Lower leg skin (tissue), 4 donors: ENCODE measurements around the gene CORO7. TPM values are rescaled to one million over a fixed set of nuclear protein-coding genes. Genes with fewer than 3 reads are reported as not detected.

Experiments used
- DNase-seq, 2 donors: peaks; one replicate each; pipeline ENCODE4 v3.0.0-alpha.2; 2019; ENCODE audit warnings: low spot score in 2 of 2
- H3K4me3 ChIP-seq: fragments of 200-600 bp; sonication (generic); 2 replicates; pipeline ENCODE4 v1.5.1; 2017; ENCODE audit warnings: mild to moderate bottlenecking, low read depth; ENCODE audit not compliant: poor library complexity, severe bottlenecking
- POLR2A ChIP-seq, 2 donors: fragments of 450-650 bp; IDR thresholded peaks; one replicate each; pipeline ENCODE4 v1.6.1; 2016 to 2017; ENCODE audit warnings: antibody characterized with exemption in 2 of 2, mild to moderate bottlenecking in 1 of 2, moderate library complexity in 1 of 2
- WGBS, 2 donors: methylation state at CpG; one replicate each; pipeline ENCODE4 v1.1.5; 2018; 5-methylcytosine and 5-hydroxymethylcytosine counted together
- intact Hi-C: fragments of 100-400 bp; cut with DNase I; formaldehyde crosslinking; loops from one replicate; pipeline ENCODE4 v1.15.0; 2023; ENCODE audit warnings: low total_unique reads
- total RNA-seq, 4 donors: library from RNA; depleted of rRNA; stranded (reverse); fragments of >200 nt; gene quantifications; one replicate each; pipeline ENCODE4 v1.1.0, GENCODE V29; 2016
- TF ChIP-seq, protein P1 (sequence below), 3 donors: fragments of 450-650 bp; IDR thresholded peaks; one replicate each; pipeline ENCODE4 v1.5.1; 2016; ENCODE audit warnings: antibody characterized with exemption in 3 of 3, mild to moderate bottlenecking in 3 of 3, moderate library complexity in 2 of 3

CORO7 gene
- total RNA-seq, result 10 to 100 TPM; 18.4 to 39.0 (median 22.7) TPM

DNA sequence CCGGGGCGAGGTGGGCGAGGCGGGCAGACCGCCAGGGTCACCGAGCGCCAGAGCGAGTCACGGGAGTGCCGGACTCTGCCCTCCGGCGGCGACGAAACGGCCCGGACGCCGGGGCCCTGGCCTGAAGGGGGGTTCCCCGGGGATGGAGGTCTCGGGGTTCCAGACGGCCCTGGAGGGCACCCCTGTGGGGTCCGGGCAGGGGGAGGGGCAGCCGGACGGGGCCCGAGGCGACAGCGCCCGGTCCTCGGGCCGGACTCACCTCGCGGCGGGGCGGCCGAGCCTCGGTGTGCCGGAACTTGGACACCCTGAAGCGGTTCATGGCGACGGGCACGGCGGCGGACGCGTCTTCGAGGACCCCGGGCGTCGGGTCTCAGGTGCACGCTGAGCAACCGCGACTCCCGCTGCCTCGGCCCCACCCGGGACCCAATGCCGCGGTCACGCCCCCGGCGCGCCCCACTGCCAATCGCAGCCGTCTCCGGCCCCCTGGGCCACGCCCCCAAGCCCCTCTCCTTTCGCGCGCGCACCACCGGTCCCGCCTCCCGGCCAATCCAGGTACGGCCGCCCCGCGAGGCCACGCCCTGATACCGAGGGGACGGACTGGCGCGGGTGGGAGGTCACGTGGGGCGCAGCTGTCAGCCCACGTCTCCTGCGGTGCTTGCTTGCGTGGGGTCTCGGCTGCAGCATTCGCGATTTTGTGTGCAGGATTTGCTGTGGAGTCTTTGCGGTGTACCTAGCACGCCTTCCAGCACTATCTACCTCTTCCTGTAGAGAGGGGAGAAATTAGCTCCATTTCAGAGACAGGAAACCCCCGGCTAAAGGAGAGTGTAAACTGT, at the start of gene CORO7:
TSS of gene CORO7 (minus strand) at position 397 of the 833 bp plus-strand sequence. CDS start at position 319, 78 bp downstream.
- DNase-seq, result peak; percentile 95 to 99

DNA sequence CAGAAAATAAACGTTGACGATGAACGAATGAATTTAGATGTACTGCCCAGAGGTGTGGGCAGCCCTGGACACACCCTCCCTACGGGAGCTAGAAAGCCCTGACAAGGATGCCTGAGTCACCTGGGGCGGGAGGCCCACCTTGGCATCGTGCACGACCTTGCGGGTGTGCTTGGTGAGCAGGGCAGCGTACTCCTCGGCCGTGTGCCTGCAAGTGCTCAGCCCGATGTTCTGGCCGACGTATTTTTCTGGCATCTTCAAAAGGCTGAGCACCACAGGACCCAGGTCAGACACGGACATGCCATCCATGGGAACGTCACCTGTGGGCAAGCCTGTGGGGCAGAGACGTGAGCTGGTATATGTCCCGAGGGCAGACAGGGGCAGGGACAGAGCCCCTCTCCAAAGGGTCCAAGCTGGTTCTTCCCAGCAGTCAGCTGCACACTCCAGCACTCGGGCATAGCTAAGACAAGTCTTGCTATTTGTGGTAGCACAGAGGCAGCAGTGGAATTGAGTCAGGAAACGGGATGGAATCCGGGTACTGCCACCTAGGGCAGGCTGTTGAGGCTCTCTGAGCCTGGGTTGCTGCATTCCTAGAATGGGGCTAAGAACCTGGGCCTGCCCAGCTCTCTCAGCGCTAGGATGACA, 47.2 kb upstream of the CORO7 start:
- no peak for TF ChIP-seq POLR2A (IDR thresholded peaks at IDR 0.05)
- TF ChIP-seq, protein P1, sequence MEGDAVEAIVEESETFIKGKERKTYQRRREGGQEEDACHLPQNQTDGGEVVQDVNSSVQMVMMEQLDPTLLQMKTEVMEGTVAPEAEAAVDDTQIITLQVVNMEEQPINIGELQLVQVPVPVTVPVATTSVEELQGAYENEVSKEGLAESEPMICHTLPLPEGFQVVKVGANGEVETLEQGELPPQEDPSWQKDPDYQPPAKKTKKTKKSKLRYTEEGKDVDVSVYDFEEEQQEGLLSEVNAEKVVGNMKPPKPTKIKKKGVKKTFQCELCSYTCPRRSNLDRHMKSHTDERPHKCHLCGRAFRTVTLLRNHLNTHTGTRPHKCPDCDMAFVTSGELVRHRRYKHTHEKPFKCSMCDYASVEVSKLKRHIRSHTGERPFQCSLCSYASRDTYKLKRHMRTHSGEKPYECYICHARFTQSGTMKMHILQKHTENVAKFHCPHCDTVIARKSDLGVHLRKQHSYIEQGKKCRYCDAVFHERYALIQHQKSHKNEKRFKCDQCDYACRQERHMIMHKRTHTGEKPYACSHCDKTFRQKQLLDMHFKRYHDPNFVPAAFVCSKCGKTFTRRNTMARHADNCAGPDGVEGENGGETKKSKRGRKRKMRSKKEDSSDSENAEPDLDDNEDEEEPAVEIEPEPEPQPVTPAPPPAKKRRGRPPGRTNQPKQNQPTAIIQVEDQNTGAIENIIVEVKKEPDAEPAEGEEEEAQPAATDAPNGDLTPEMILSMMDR (IDR thresholded peaks at IDR 0.05), result no peak
- WGBS, 2 donors, result 79 to 86% methylated on average over 21 of the region's 22 CpGs
- H3K4me3 ChIP-seq, result no peak overlapping the region
- intact Hi-C loops, result no loop called here
- no peak for DNase-seq

More for the DNA sequence above, at the start of gene CORO7:
- H3K4me3 ChIP-seq, result peak within 1 kb of the TSS; percentile 81
- WGBS, 2 donors, result 0 to 1% methylated on average over 12 to 50 of the region's 92 CpGs
- TF ChIP-seq, protein P1 (IDR thresholded peaks at IDR 0.05), result no peak
- TF ChIP-seq POLR2A (IDR thresholded peaks at IDR 0.05), result no peak
- intact Hi-C loops, result no loop called here

DNA sequence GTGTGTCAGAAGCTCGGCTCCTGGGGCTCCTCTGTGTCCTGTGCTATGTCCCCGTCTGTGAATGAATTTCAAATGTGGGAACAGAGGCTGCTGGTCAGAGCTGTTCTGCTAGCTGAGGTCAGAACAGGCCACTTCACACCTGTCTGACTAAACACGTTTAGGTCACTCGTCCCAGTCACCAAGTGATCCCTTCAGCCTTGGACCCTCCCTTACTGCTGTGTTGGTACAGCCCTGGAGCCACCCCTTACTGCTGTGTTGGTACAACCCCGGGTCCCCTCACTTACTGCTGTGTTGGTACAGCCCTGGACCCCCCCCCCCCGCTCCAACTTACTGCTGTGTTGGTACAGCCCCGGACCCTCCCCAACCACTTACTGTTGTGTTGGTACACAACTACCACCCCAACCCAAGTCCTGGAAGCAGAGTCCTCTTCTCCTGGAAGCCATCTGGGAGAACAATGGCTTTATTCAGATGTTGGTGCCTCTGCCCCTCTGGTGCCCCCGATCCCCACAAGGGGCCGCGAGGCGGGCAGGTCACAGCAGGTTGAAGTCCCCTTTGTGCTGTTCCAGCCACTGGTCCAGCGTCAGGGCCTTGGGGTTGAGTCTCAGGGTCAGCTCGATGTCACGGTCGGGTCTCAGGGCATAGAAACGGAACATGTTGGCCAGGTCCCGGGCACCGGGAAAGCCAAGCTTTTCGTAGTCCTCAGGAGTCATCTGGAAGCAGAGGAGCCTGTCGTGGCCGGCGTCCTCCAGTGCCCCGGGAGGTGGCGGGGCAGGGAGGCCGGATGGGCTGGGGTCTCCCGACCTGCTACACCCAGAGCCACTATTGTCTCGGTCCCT, 45.1 kb upstream of the CORO7 start:
- intact Hi-C loops, result no loop called here
- 76 to 84% methylated on average over 27 of the region's 27 CpGs for WGBS, 2 donors
- DNase-seq, result no peak
- TF ChIP-seq, protein P1 (IDR thresholded peaks at IDR 0.05), result no peak
- TF ChIP-seq POLR2A (IDR thresholded peaks at IDR 0.05), result no peak
- H3K4me3 ChIP-seq, result no peak overlapping the region

DNA sequence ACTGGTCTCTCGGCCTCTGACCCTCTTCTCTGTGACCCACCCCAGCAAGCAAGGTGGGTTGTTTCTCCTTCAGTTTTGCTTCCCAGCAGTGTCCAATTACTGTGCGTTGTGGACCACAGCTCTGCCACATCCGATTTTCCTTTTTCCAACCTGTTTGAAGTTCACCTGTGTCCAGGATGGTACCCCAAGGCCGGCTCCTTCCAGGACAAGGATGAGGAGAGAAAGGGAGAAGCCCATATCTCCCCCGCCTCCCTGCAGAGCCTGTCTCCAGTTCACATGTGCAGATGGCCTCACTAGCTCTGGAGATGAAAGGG, 44.5 kb upstream of the CORO7 start:
- intact Hi-C loops, result no loop called here
- WGBS, 2 donors, result 88 to 90% methylated on average over 5 of the region's 5 CpGs
- no peak overlapping the region for H3K4me3 ChIP-seq
- TF ChIP-seq POLR2A (IDR thresholded peaks at IDR 0.05), result no peak
- TF ChIP-seq, protein P1 (IDR thresholded peaks at IDR 0.05), result no peak
- no peak for DNase-seq

DNA sequence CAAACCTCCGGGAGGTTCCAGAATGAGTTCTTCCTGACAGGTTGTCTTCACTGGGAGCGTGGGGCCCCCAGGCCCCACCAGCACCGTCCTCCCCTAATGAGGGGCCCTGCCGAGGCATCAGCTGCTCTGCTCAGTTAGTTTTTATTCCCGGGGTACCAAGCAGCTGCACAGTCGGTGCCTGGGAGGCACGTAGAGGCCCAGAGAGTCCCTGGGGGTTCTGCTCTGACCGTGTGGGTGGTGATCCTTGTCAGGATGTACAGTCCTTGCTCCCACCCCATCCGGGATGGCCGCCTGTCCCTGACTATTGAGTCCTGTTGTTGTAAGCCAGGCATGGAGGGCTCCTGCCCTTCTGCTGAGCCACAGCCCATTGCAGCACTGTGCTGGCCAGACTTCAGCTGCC, 39.6 kb upstream of the CORO7 start:
- DNase-seq, result no peak
- TF ChIP-seq, protein P1 (IDR thresholded peaks at IDR 0.05), result no peak
- TF ChIP-seq POLR2A (IDR thresholded peaks at IDR 0.05), result no peak
- 74 to 87% methylated on average over 10 of the region's 10 CpGs for WGBS, 2 donors
- intact Hi-C loops, result no loop called here
- no peak overlapping the region for H3K4me3 ChIP-seq
